Stimulated activated CD4-positive, alpha-beta T cell treated with anti-CD3 and anti-CD28 coated beads, Interleukin-12 subunit alpha, Interleukin-12 subunit beta, amount 100 ng/mL, for 24 hours (primary cell): ENCODE results near the gene BTG4.

Experiments
- DNase-seq, 2 experiments: peaks; one replicate each; pipeline ENCODE4 v3.0.0-alpha.2; 2020; ENCODE audit warnings: low read depth in 2 of 2

BTG4 gene

GRCh38 chr11:111494040-111494439, 18.1 kb downstream of the BTG4 start:
- DNase-seq, result no peak

GRCh38 chr11:111490496-111490895, 21.7 kb downstream of the BTG4 start:
- DNase-seq, result no peak

GRCh38 chr11:111483431-111483830, 28.8 kb downstream of the BTG4 start:
- no peak for DNase-seq

GRCh38 chr11:111479666-111480065, 32.5 kb downstream of the BTG4 start:
- DNase-seq, result no peak

GRCh38 chr11:111477898-111478297, 34.3 kb downstream of the BTG4 start:
- DNase-seq, result no peak

GRCh38 chr11:111476956-111477355, 35.2 kb downstream of the BTG4 start:
- no peak for DNase-seq

- DNase-seq, result no peak
Observed at GRCh38 chr11:111476366-111476765, 35.8 kb downstream of the BTG4 start.

- DNase-seq, result no peak
Observed at GRCh38 chr11:111474432-111474831, 37.8 kb downstream of the BTG4 start.

- no peak for DNase-seq
Observed at GRCh38 chr11:111472228-111472627, 40.0 kb downstream of the BTG4 start.

- DNase-seq, result no peak
Observed at GRCh38 chr11:111469200-111469599, 43.0 kb downstream of the BTG4 start.

GRCh38 chr11:111466615-111467014, 45.6 kb downstream of the BTG4 start:
- no peak for DNase-seq

GRCh38 chr11:111465400-111465799, 46.8 kb downstream of the BTG4 start:
- no peak for DNase-seq

GRCh38 chr11:111463276-111463675, 48.9 kb downstream of the BTG4 start:
- no peak for DNase-seq

GRCh38 chr11:111462329-111462728, 49.9 kb downstream of the BTG4 start:
- DNase-seq, result no peak

- no peak for DNase-seq
Observed at GRCh38 chr11:111461460-111462235, 50.5 kb downstream of the BTG4 start.

GRCh38 chr11:111460856-111461255, 51.3 kb downstream of the BTG4 start:
- DNase-seq, result no peak

- no peak for DNase-seq
Observed at GRCh38 chr11:111460340-111460739, 51.8 kb downstream of the BTG4 start.

GRCh38 chr11:111459506-111460270, 52.5 kb downstream of the BTG4 start:
- no peak for DNase-seq

GRCh38 chr11:111457731-111458368, 54.3 kb downstream of the BTG4 start:
- no peak for DNase-seq

- DNase-seq, result no peak
Observed at GRCh38 chr11:111456859-111457730, 55.1 kb downstream of the BTG4 start.

GRCh38 chr11:111456086-111456858, 55.9 kb downstream of the BTG4 start:
- DNase-seq, result no peak
